Measurements from ENCODE around the gene HEPN1.

DNA sequence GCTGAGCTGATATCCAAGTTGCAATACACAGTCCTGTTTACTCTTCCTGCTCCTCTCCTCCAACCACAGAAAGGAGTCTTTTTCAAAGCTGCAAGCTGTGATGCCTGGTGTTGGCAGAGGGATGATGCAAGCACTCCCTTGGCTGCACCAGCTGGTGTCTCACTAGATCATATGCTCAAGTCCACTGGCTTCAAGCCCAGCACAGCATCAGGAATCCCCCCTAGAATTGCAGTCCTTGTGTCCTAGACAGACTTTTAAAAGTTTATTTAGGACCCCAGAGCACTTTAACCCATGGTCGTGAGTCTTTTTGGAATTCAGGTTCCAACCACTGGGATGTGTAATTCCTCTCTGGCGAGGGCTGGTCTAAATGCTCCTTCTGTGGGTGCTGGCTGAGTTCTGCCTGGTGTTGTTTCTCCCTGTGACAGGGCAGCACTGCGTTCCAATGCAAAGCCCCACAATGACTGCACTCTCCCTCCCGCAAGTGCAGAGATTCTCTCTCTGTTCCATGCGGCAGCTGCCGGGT, 1.9 kb upstream of the HEPN1 start:
- TF ChIP-seq POLR2A (IDR thresholded peaks at IDR 0.05) = no peak
- TF ChIP-seq, protein P1, sequence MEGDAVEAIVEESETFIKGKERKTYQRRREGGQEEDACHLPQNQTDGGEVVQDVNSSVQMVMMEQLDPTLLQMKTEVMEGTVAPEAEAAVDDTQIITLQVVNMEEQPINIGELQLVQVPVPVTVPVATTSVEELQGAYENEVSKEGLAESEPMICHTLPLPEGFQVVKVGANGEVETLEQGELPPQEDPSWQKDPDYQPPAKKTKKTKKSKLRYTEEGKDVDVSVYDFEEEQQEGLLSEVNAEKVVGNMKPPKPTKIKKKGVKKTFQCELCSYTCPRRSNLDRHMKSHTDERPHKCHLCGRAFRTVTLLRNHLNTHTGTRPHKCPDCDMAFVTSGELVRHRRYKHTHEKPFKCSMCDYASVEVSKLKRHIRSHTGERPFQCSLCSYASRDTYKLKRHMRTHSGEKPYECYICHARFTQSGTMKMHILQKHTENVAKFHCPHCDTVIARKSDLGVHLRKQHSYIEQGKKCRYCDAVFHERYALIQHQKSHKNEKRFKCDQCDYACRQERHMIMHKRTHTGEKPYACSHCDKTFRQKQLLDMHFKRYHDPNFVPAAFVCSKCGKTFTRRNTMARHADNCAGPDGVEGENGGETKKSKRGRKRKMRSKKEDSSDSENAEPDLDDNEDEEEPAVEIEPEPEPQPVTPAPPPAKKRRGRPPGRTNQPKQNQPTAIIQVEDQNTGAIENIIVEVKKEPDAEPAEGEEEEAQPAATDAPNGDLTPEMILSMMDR (IDR thresholded peaks at IDR 0.05) = no peak

All from right lobe of liver (tissue), 4 donors.